ENCODE measurements around the gene SEPTIN11. TPM values are rescaled to one million over a fixed set of nuclear protein-coding genes. Genes with fewer than 3 reads are reported as not detected.

SEPTIN11 gene
- total and polyA plus RNA-seq, 9 of the 15 experiments (the other 6 are each of a cell fraction or from before 2014, with no cell fraction given) = 25.7 to 142 (median 84.3) TPM

DNA sequence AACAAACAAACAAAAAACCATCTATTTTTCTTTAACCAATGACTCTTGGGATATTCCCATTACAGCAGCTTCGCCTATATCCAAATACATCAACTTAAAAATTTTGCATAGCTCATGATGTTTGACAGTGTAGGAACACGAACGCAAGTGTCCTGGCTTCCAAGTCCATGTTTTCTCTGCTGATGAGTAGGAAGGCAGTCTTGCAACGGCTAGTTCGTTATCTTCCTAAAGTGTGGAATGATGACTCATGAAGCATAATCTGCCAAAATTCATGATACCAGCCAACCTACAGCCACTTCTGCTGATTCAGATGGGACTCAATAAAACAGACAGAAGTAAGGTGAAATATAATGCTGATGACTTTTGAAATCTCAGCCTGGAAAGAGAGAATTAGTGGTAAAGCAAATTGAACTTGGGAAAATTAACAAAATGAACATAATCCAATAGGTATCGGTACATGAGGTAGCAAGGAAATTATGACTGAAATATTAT, 6.4 kb upstream of the SEPTIN11 start (continued):
- TF ChIP-seq MGA (IDR thresholded peaks at IDR 0.05) (peak; percentile 68), TAF15 (IDR thresholded peaks at IDR 0.05; ENCODE audit: low read depth, low read length) (no peak), MAFG (tag; conservative IDR thresholded peaks at IDR 0.05) (peak; percentile 93), THRAP3 (IDR thresholded peaks at IDR 0.05; ENCODE audit: borderline replicate concordance) (0 out of 2 replicates have a peak, but pooled peaks have one; percentile 12), GATA2 (CRISPR knock-in tag; IDR thresholded peaks at IDR 0.05) (0 out of 2 replicates have a peak, but pooled peaks have one; percentile 34), HEY1 (CRISPR knock-in tag; IDR thresholded peaks at IDR 0.05; ENCODE audit: borderline replicate concordance) (peak; percentile 24; the same call in 1 of the 2 replicates), HSF4 (CRISPR knock-in tag; IDR thresholded peaks at IDR 0.05; ENCODE audit: borderline replicate concordance) (no peak), POU5F1 (IDR thresholded peaks at IDR 0.05; ENCODE audit: borderline replicate concordance, low read depth, low read length, partially characterized antibody) (no peak), CC2D1A (IDR thresholded peaks at IDR 0.05) (0 out of 2 replicates have a peak, but pooled peaks have one; percentile 9), ATF7 (IDR thresholded peaks at IDR 0.05) (peak; percentile 71; the same call in 1 of the 2 replicates), HDAC1 (IDR thresholded peaks at IDR 0.05) (peak in 1 of 2 experiments; percentile 23; a peak in 1 of 4 replicates), ARID3A (IDR thresholded peaks at IDR 0.05; ENCODE audit: borderline replicate concordance, low read depth, low read length) (peak; percentile 94)
- TF ChIP-seq, protein P1, sequence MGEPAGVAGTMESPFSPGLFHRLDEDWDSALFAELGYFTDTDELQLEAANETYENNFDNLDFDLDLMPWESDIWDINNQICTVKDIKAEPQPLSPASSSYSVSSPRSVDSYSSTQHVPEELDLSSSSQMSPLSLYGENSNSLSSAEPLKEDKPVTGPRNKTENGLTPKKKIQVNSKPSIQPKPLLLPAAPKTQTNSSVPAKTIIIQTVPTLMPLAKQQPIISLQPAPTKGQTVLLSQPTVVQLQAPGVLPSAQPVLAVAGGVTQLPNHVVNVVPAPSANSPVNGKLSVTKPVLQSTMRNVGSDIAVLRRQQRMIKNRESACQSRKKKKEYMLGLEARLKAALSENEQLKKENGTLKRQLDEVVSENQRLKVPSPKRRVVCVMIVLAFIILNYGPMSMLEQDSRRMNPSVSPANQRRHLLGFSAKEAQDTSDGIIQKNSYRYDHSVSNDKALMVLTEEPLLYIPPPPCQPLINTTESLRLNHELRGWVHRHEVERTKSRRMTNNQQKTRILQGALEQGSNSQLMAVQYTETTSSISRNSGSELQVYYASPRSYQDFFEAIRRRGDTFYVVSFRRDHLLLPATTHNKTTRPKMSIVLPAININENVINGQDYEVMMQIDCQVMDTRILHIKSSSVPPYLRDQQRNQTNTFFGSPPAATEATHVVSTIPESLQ (CRISPR knock-in tag; IDR thresholded peaks at IDR 0.05) = no peak
